Common myeloid progenitor, CD34-positive (primary cell): ENCODE measurements around the gene PSME2.

ENCODE experiments used
- CTCF ChIA-PET: fragments of 350-600 bp; sonication (Branson Sonifier 250); formaldehyde crosslinking; loops from one replicate; lab custom pipeline; 2021; ENCODE audit warnings: antibody characterized with exemption; lab: Charles Lee
- POLR2A ChIA-PET: fragments of 350-600 bp; sonication (Branson Sonifier 250); formaldehyde crosslinking; loops from one replicate; lab custom pipeline; 2021; ENCODE audit warnings: antibody characterized with exemption; lab: Charles Lee
- DNase-seq, 3 donors: peaks; one replicate each; pipeline versions ENCODE4 v3.0.0 to v3.0.0-alpha.2; 2013
- H3K27ac ChIP-seq, 2 experiments: 1 replicate in 1 of 2; 2 replicates in 1 of 2; pipeline ENCODE4 v1.7.0; 2013; ENCODE audit warnings: inconsistent platforms in 2 of 2, low read length in 2 of 2, mild to moderate bottlenecking in 2 of 2, low read depth in 1 of 2, moderate library complexity in 1 of 2; ENCODE audit not compliant: severe bottlenecking in 2 of 2, insufficient read depth in 1 of 2, poor library complexity in 1 of 2
- H3K27me3 ChIP-seq, 5 experiments: replicated peaks in 2 of 5; 1 replicate in 3 of 5; 2 replicates in 2 of 5; pipeline versions ENCODE4 v1.6.1 to v1.7.0; 2013; ENCODE audit warnings: low read length in 4 of 5, mild to moderate bottlenecking in 2 of 5, moderate library complexity in 2 of 5, inconsistent platforms in 1 of 5; ENCODE audit not compliant: insufficient read depth in 5 of 5, control insufficient read depth in 4 of 5
- H3K36me3 ChIP-seq, 4 experiments: 1 replicate in 2 of 4; 2 replicates in 2 of 4; pipeline versions ENCODE4 v1.6.1 to v1.7.0; 2013; ENCODE audit warnings: low read length in 3 of 4, control low read depth in 1 of 4, mild to moderate bottlenecking in 1 of 4; ENCODE audit not compliant: control insufficient read depth in 4 of 4, insufficient read depth in 4 of 4
- H3K4me1 ChIP-seq, 4 experiments: 1 replicate in 3 of 4; 2 replicates in 1 of 4; pipeline versions ENCODE4 v1.6.1 to v1.7.1; 2013; ENCODE audit warnings: low read length in 3 of 4, mild to moderate bottlenecking in 3 of 4, control low read depth in 1 of 4, inconsistent platforms in 1 of 4, moderate library complexity in 1 of 4; ENCODE audit not compliant: control insufficient read depth in 4 of 4, insufficient read depth in 4 of 4; ENCODE audit errors: control extremely low read depth in 1 of 4
- H3K4me3 ChIP-seq, 7 experiments: 1 replicate in 4 of 7; 2 replicates in 3 of 7; pipeline versions ENCODE4 v1.5.1 to v1.7.0; 2013; ENCODE audit warnings: mild to moderate bottlenecking in 7 of 7, low read length in 6 of 7, moderate library complexity in 6 of 7, inconsistent platforms in 2 of 7, low read depth in 2 of 7, control low read depth in 1 of 7; ENCODE audit not compliant: insufficient read depth in 4 of 7, control insufficient read depth in 1 of 7; ENCODE audit errors: extremely low read depth in 1 of 7
- H3K9me3 ChIP-seq, 5 experiments: 1 replicate in 4 of 5; 2 replicates in 1 of 5; pipeline versions ENCODE4 v1.6.1 to v1.7.1; 2013; ENCODE audit warnings: low read length in 4 of 5, mild to moderate bottlenecking in 2 of 5, inconsistent platforms in 1 of 5, low read depth in 1 of 5, moderate library complexity in 1 of 5; ENCODE audit not compliant: control insufficient read depth in 4 of 5, insufficient read depth in 2 of 5; ENCODE audit errors: control extremely low read depth in 1 of 5
- WGBS: methylation state at CpG from one replicate; pipeline ENCODE4 v1.1.5; 2013; ENCODE audit not compliant: insufficient coverage; 5-methylcytosine and 5-hydroxymethylcytosine counted together

PSME2 gene

DNA sequence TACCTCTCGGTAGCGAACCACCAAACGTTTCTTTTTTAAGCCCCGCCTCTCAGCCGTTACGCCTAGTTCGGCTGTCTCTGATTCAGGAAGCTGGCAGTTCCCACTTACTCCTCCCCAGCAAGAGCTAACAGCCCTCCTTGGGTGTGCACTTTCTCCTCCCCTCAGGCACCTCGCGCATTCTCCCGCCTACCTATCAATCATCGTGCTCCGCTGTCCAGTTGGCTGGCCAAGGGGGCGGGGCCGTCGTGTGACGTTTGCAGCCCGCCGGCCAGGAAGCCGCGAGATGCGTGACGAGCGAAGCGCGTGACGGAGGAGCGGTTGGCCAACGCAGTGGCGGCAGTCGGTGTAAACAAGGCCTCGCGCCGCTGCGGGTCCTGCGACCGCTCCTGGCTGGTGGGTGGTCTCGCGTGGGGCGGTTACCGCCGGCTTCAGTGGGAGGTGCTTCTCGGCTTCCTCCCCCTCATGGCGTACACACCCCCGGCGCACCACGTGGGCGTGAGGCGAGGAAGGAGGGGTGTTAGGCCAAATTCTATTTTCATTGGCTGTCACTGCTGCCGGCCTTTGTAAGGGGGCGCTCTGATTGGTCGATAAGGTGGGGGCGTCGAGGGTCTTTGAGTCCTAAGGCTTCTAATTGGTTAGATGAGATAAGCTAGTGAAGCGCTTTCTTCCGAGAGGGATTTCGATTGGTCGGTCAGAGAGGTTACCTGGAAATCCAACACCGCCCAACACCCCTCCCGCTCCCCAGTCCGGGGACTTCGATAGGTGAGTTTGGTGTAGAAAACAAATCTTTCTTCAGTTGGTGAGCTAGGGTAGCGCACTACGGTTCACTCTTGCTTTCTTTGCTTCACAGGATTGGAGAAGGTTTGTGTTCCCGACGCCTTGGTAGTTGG is 31.6 kb downstream of the PSME2 start, which contains the start of the genes DCAF11 and NRL:
Gene DCAF11 (plus strand): TSS at position 246 of the 890 bp plus-strand sequence. CDS start 818 bp downstream, outside the sequence.
Gene NRL (minus strand): TSS at position 418 of the 890 bp plus-strand sequence. CDS start 32,101 bp downstream, outside the sequence.
- Histone ChIP-seq H3K4me1 (peaks cover 8 to 33% (median 19%) of the 10 kb centered on the region in 4 experiments), H3K4me3 (peak within 1 kb of the TSS; percentile 51 to 98 (median 91)), H3K27ac (peak within 1 kb of the TSS; percentile 95 to 98), H3K9me3 (no peaks in the 10 kb centered on the region), H3K27me3 (no peaks in the 10 kb centered on the region), H3K36me3 (peaks cover 14 to 35% (median 28%) of the 10 kb centered on the region in 4 experiments)
- ChIA-PET POLR2A (interaction anchor here (1.0 to 2.4 kb wide), 10 partner anchors 12 to 74 kb away, joined by 3 to 11 read pairs (median 6); partner anchors contain the start of genes EMC9, IPO4, IRF9 and PCK2), CTCF (interaction anchor here (0.5 to 7.7 kb wide), 16 partner anchors 11 to 122 kb away, joined by 3 to 46 read pairs (median 4); partner anchors contain the start of genes FITM1, IRF9, PCK2 and PSME1)
- peak; percentile 100 for DNase-seq
- 0% methylated on average over 45 of the region's 65 CpGs for WGBS

DNA sequence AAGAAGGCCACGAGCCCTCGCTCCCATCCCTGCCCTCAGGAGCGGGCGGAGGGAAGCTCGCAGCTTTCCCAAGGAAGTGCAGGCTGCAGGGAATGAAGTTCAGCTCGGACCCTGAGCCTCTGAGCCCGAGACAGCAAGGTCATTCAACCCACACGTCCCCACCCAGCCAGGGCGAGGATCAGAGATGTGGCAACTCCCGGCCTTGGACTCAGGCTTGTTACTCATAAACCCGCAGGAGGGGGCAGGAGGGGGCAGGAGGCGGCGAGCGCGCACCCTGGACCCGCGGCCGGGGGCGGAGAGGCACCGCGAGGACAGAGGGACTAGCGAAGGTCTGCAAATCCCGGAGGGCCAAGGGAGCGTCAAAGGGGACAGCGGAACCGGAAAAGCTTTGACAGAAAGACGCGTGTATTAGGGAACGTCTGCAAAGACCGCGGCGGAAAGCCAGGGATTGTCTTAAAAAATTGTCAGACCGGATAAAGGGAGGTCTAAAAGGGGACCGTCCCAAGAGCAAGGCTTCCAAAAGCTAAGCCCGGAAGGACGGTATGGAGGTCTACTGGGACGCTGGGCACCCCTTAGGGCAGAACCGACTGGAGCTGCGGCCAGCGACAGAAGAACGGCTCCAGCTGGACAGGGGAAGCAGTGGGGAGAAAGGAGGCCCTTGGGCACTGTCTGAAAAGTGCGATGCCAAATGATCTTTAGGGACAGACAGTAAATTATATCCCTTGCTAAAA is 32.4 kb downstream of the PSME2 start:
- no peaks in the 10 kb centered on the region for H3K27me3 ChIP-seq
- H3K36me3 ChIP-seq, result peaks cover 11 to 27% (median 20%) of the 10 kb centered on the region in 4 experiments
- H3K27ac ChIP-seq, result peak overlapping the region; percentile 95 to 98
- H3K4me3 ChIP-seq, result peak overlapping the region; percentile 51 to 98 (median 91)
- 0% methylated on average over 42 of the region's 42 CpGs for WGBS
- ChIA-PET POLR2A (interaction anchor here (0.6 to 2.4 kb wide), 12 partner anchors 12 to 75 kb away, joined by 3 to 11 read pairs (median 5); partner anchors contain the start of genes EMC9, IPO4, IRF9 and PCK2), CTCF (interaction anchor here (0.8 to 7.7 kb wide), 15 partner anchors 12 to 123 kb away, joined by 3 to 46 read pairs (median 4); partner anchors contain the start of genes FITM1, IRF9, PCK2 and PSME1)
- H3K4me1 ChIP-seq, result peaks cover 10 to 35% (median 20%) of the 10 kb centered on the region in 4 experiments
- no peaks in the 10 kb centered on the region for H3K9me3 ChIP-seq
- DNase-seq, result peak; percentile 91 to 96 (median 93)

DNA sequence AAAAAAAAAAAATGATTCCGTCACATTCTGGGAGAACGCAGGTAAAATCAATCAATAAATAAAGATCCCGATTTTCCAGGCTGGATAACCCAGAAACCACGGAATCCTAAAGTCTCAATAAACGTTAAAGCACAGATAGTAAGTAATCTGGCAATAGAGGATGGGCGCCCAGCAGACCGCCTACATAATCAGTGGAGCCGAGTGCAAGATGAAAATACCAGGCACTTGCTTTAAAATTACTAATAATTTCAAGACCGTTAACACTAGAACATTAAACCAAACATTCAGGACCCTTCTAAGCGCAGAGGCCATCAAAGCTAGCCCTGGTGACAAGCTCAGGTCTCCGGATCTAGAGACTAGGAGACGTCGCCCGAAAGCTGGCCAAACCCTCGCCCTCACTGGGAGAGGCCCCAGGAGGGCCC is 33.0 kb downstream of the PSME2 start:
- CTCF ChIA-PET, result interaction anchor here (0.8 to 7.7 kb wide), 6 partner anchors 18 to 56 kb away, joined by 3 to 46 read pairs (median 16); partner anchors contain the start of genes FITM1, PCK2 and PSME1
- WGBS, result 13% methylated on average over 12 of the region's 15 CpGs
- no peaks in the 10 kb centered on the region for H3K9me3 ChIP-seq
- H3K36me3 ChIP-seq, result peaks cover 6 to 21% (median 14%) of the 10 kb centered on the region in 4 experiments
- no peaks in the 10 kb centered on the region for H3K27me3 ChIP-seq
- H3K4me3 ChIP-seq, result peak overlapping the region; percentile 51 to 98 (median 91)
- DNase-seq, result peak in 1 of 3 donors; percentile 40
- peaks cover 11 to 40% (median 26%) of the 10 kb centered on the region in 4 experiments for H3K4me1 ChIP-seq
- H3K27ac ChIP-seq, result peak overlapping the region; percentile 95 to 98
- POLR2A ChIA-PET, result interaction anchor here (0.6 to 2.4 kb wide), 8 partner anchors 19 to 75 kb away, joined by 3 to 11 read pairs (median 6); partner anchors contain the start of genes EMC9, IPO4, IRF9 and PCK2

DNA sequence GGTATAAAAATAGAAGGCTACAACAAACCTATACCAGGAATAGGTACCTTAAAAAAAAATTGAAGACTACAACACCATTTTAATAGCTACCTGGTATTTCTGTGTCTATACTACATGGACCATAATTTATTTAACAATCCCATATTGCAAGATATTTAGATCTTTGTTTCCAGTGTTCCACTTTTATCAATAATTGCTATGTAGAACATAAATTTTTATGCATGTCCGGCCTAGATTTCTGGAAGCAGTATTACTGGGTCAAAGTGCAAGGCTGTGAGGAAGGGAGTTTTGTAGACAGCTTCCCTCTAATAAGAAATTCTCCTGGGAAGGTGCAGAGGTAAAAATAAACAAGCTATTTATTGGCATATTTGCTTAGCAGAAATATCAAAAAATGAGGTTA is 35.9 kb downstream of the PSME2 start:
- H3K9me3 ChIP-seq, result no peaks in the 10 kb centered on the region
- peaks cover 3 to 32% (median 14%) of the 10 kb centered on the region in 4 experiments for H3K4me1 ChIP-seq
- WGBS, result no CpG with 5 or more reads among the region's 1 CpG
- H3K36me3 ChIP-seq, result no peaks in the 10 kb centered on the region
- no peaks in the 10 kb centered on the region for H3K27me3 ChIP-seq
- no peak overlapping the region for H3K4me3 ChIP-seq
- no peak for DNase-seq
- ChIA-PET POLR2A (no interaction called here), CTCF (interaction anchor here (0.7 to 11.6 kb wide), 17 partner anchors 9 to 102 kb away, joined by 3 to 188 read pairs (median 5); partner anchors contain the start of genes CARMIL3, CHMP4A, FITM1 and IRF9)
- no peak overlapping the region for H3K27ac ChIP-seq

DNA sequence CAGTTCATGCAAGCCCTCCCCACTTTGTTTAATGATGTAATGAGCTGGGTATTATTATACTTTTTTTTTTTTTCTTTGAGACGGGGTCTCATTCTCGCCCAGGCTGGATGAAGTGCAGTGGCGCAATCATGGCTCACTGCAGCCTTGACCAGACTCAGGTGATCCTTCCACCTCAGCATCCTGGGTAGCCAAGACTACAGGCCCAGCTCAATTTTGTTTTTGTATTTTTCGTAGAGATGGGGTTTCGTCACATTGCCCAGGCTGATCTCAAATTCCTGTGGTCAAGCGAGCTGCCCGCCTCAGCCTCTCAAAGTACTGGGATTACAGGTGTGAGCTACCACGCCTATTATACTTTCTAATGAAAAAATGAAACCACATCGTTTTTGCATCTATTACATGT is 36.4 kb downstream of the PSME2 start:
- POLR2A ChIA-PET, result no interaction called here

More for the DNA sequence above, 36.4 kb downstream of the PSME2 start:
- CTCF ChIA-PET, result interaction anchor here (0.6 to 11.6 kb wide), 21 partner anchors 9 to 805 kb away, joined by 3 to 188 read pairs (median 4); partner anchors contain the start of genes CARMIL3, CHMP4A, EMC9 and FITM1
- Histone ChIP-seq H3K4me1 (peaks cover 3 to 28% (median 12%) of the 10 kb centered on the region in 4 experiments), H3K27ac (no peak overlapping the region), H3K27me3 (no peaks in the 10 kb centered on the region), H3K4me3 (no peak overlapping the region), H3K9me3 (peaks cover 0 to under 1% (median 0%) of the 10 kb centered on the region in 5 experiments), H3K36me3 (peaks cover 0 to 1% (median 0%) of the 10 kb centered on the region in 4 experiments)
- 95% methylated on average over 6 of the region's 9 CpGs for WGBS
- no peak for DNase-seq
